Neural crest cell (in vitro differentiated cells): ENCODE measurements around the gene SCARB2. TPM values are rescaled to one million over a fixed set of nuclear protein-coding genes. Genes with fewer than 3 reads are reported as not detected.

Experiments
- DNase-seq: peaks from one replicate; pipeline ENCODE4 v3.0.0; 2021; ENCODE audit warnings: low read depth, mixed read lengths, low spot score
- H3K27ac Mint-ChIP-seq: one replicate; pipeline ENCODE4 v1.8.0; 2021; ENCODE audit warnings: mild to moderate bottlenecking, mixed read lengths; ENCODE audit not compliant: unreplicated experiment
- H3K27me3 Mint-ChIP-seq: 2 replicates; pipeline ENCODE4 v1.8.0; 2021; ENCODE audit warnings: low read depth, mild to moderate bottlenecking, mixed read lengths
- H3K36me3 Mint-ChIP-seq: 2 replicates; pipeline ENCODE4 v1.8.0; 2021; ENCODE audit warnings: low read depth, mild to moderate bottlenecking, mixed read lengths
- H3K4me1 Mint-ChIP-seq: 2 replicates; pipeline ENCODE4 v1.8.0; 2021; ENCODE audit warnings: mixed read lengths
- H3K4me3 Mint-ChIP-seq: one replicate; pipeline ENCODE4 v1.8.0; 2021; ENCODE audit warnings: mild to moderate bottlenecking, mixed read lengths
- H3K9me3 Mint-ChIP-seq: 2 replicates; pipeline ENCODE4 v1.8.0; 2021; ENCODE audit warnings: mixed read lengths
- total RNA-seq: library from RNA; stranded (reverse); gene quantifications from 2 replicates; pipeline ENCODE4 v1.2.1, GENCODE V29; 2021
- TF ChIP-seq, protein P1 (sequence below): fragments of 200-600 bp; sonication (generic); conservative IDR thresholded peaks from 2 replicates; pipeline ENCODE4 v1.5.0; 2021; ENCODE audit warnings: antibody characterized with exemption, mild to moderate bottlenecking

SCARB2 gene
- total RNA-seq, 1 donor from 2014 or later = 60.8 TPM

DNA sequence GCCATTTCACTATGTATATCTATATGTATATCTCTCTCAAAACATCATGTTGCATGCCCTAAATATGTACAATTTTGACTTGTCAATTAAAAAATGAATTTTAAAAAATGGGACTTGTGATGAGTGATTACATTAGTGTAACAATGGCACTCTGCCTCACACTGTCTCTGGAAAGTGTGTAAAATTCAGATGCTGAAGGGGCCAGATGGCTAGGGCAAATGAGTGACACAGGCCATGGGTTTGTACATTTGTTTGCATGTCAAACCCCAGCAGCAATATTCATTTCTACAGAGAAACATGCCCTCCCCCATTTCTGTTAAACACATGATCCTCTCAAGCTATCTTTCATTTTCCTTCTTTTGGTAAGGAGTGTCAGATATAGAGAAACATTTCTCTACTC lies 8.1 kb downstream of the SCARB2 start:
- no peaks in the 10 kb centered on the region for H3K36me3 Mint-ChIP-seq
- TF ChIP-seq, protein P1, sequence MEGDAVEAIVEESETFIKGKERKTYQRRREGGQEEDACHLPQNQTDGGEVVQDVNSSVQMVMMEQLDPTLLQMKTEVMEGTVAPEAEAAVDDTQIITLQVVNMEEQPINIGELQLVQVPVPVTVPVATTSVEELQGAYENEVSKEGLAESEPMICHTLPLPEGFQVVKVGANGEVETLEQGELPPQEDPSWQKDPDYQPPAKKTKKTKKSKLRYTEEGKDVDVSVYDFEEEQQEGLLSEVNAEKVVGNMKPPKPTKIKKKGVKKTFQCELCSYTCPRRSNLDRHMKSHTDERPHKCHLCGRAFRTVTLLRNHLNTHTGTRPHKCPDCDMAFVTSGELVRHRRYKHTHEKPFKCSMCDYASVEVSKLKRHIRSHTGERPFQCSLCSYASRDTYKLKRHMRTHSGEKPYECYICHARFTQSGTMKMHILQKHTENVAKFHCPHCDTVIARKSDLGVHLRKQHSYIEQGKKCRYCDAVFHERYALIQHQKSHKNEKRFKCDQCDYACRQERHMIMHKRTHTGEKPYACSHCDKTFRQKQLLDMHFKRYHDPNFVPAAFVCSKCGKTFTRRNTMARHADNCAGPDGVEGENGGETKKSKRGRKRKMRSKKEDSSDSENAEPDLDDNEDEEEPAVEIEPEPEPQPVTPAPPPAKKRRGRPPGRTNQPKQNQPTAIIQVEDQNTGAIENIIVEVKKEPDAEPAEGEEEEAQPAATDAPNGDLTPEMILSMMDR = no peak
- H3K27ac Mint-ChIP-seq = no peak overlapping the region
- H3K4me3 Mint-ChIP-seq = no peak overlapping the region
- H3K27me3 Mint-ChIP-seq = no peaks in the 10 kb centered on the region
- no peaks in the 10 kb centered on the region for H3K9me3 Mint-ChIP-seq
- DNase-seq = no peak
- peaks cover 37% of the 10 kb centered on the region for H3K4me1 Mint-ChIP-seq

GRCh38 chr4:76204936-76205335 lies 8.7 kb downstream of the SCARB2 start:
- no peak overlapping the region for H3K27ac Mint-ChIP-seq
- H3K4me1 Mint-ChIP-seq = peaks cover 36% of the 10 kb centered on the region
- no peak overlapping the region for H3K4me3 Mint-ChIP-seq
- no peaks in the 10 kb centered on the region for H3K9me3 Mint-ChIP-seq
- TF ChIP-seq, protein P1 = no peak
- H3K36me3 Mint-ChIP-seq = no peaks in the 10 kb centered on the region
- DNase-seq = no peak
- no peaks in the 10 kb centered on the region for H3K27me3 Mint-ChIP-seq

DNA sequence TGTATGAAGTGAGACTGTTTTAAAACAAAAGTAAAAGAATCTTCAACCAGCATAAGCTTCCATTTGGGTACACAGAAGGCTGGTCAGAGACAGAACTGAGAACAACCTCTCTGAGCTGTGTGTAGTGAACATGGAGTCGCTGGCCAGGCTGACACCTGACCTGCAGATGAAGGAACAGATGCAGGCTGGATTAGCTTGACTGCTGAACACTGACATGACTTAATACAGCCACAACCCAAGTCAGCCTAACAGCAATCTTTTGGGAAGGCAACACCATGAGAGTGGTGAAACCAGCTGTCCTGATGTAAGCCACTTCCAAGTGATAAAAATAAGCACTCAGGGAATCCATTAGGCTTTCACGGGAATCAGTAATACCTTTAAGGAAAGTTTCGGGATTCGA lies 10.1 kb downstream of the SCARB2 start:
- Mint-ChIP-seq H3K4me1 (peaks cover 45% of the 10 kb centered on the region), H3K9me3 (no peaks in the 10 kb centered on the region), H3K36me3 (no peaks in the 10 kb centered on the region), H3K4me3 (no peak overlapping the region), H3K27me3 (no peaks in the 10 kb centered on the region), H3K27ac (no peak overlapping the region)
- no peak for DNase-seq
- TF ChIP-seq, protein P1 = no peak

- peaks cover 50% of the 10 kb centered on the region for H3K4me1 Mint-ChIP-seq
- TF ChIP-seq, protein P1 = no peak
- no peaks in the 10 kb centered on the region for H3K9me3 Mint-ChIP-seq
- H3K27me3 Mint-ChIP-seq = no peaks in the 10 kb centered on the region
- peak overlapping the region; percentile 38 for H3K27ac Mint-ChIP-seq
- no peak for DNase-seq
- H3K36me3 Mint-ChIP-seq = no peaks in the 10 kb centered on the region
- no peak overlapping the region for H3K4me3 Mint-ChIP-seq
Observed at GRCh38 chr4:76201276-76201675, 12.3 kb downstream of the SCARB2 start.

GRCh38 chr4:76200771-76201231 lies 12.8 kb downstream of the SCARB2 start:
- no peaks in the 10 kb centered on the region for H3K9me3 Mint-ChIP-seq
- TF ChIP-seq, protein P1 = no peak
- H3K27ac Mint-ChIP-seq = peak overlapping the region; percentile 38
- H3K27me3 Mint-ChIP-seq = no peaks in the 10 kb centered on the region
- no peaks in the 10 kb centered on the region for H3K36me3 Mint-ChIP-seq
- H3K4me3 Mint-ChIP-seq = peak overlapping the region; percentile 20
- no peak for DNase-seq
- peaks cover 48% of the 10 kb centered on the region for H3K4me1 Mint-ChIP-seq
